8988T (cell line): ENCODE results near the gene POMZP3.
"Not testable (repeated sequence)": the region's sequence is repeated elsewhere in the genome, so short reads cannot be mapped to it uniquely, and the experiment has no call there.

Experiments used
- DNase-seq: peaks from one replicate; pipeline ENCODE4 v3.0.0; 2011

POMZP3 gene

GRCh38 chr7:76586585-76587315 lies 40.3 kb downstream of the POMZP3 start:
- DNase-seq = not testable (repeated sequence)

DNA sequence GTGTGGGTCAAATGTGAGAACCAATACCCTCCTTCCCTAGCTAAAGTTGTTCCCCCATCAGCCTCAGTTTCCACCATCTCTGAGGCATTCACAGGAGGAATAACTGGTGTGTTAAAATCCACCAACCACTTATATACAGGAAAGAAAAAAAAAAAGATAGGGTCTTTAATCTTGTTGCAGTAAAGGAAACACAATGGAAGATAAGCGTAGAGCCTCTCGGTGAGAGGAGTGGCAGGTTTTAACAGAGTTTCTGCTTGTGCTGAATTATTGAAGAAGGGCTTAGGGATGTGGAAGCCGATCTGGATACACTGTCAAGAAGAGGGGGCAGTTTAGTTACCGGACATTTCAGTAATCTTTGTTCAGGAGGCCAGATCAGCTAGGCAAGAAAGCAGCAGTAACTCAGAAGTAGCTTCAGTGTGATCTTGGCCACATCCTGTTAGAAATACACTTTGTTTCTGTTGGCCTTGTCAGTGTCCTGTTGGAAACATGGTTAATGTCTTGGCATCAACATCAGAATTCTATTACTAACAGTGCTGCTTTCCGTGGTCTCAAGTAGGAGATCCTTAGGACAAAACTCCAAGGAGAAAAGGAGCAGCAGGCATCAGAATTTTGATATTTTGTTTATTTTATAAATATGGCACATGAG lies 43.3 kb downstream of the POMZP3 start:
- not testable (repeated sequence) for DNase-seq

DNA sequence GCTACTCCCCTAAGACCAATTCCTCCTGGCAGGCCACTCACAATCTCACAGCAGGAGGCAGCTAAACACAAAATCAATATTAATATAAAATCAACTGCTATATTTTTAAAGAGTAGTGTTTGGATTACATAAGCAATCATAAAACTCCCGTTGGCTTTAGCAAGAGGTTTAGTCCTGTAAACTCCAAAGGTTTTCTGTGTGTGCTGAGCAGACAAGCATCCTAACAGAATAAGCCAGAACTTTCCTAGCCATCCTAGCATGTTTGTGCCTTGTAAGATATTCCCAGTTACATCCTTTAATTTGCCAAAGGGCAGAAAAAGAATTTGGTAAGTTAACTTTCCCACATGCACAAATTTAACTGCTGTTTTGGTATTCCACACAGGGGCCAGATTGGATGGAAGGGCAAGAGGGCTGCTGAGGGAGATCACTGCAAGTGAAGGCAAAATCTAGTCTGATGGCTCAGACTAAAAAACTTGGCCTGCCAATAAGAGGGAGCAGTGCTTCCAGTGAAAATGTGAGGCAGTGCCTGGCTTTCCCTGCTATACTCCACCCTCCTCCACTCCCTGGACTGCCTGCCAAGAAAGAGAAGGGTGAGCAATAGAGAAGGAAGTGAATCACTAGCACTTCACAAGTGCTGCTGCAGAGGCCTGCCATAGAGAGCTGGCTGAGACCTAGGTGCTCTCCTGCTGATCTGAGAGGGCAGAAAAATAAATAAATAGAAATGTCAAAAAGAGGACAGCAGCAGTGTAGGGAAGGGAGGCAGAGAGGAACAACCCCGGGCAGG lies 44.0 kb downstream of the POMZP3 start:
- DNase-seq = not testable (repeated sequence)

GRCh38 chr7:76575919-76576655 lies 51.0 kb downstream of the POMZP3 start:
- DNase-seq = not testable (repeated sequence)

DNA sequence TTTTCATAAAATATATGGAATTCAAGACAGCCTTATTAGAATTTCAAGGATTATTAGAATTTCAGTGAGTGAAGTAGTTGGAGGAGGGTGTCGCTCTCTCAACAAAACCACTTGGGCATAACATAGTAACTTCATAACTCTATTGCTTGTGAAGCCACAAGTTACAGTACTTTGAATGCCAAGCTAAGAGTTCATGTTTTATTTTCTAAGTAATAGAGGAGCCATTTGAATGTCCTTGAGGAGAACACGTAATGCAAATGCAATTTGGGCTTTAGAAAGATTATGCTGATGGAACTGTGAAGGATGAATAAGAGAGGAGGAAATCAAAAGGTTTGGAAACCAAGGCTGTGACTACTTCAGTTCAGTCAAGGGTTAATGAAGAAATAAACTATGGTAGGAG lies 51.6 kb downstream of the POMZP3 start:
- DNase-seq = not testable (repeated sequence)

GRCh38 chr7:76572296-76572695 lies 54.8 kb downstream of the POMZP3 start:
- DNase-seq = not testable (repeated sequence)

- DNase-seq = not testable (repeated sequence)
These were observed 56.7 kb downstream of the POMZP3 start for GRCh38 chr7:76570324-76570775.

DNA sequence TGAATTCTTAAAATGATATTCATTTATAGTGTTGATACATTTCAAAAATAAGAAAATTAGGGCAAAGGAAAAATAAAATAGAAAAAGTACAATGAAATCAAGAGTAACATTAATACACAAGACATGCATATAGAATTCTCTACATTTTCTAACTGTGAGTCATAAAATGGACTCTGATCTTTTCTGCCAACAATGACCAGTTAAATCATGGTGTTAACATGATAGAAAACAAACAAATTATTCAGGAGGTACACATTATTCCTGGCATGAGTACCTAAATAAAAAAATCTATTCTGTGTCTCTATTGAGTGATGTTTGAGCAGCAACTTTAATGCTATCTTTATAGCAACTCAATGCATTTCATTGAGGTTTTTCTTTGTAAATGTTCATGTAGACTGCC lies 58.3 kb downstream of the POMZP3 start:
- DNase-seq = not testable (repeated sequence)

DNA sequence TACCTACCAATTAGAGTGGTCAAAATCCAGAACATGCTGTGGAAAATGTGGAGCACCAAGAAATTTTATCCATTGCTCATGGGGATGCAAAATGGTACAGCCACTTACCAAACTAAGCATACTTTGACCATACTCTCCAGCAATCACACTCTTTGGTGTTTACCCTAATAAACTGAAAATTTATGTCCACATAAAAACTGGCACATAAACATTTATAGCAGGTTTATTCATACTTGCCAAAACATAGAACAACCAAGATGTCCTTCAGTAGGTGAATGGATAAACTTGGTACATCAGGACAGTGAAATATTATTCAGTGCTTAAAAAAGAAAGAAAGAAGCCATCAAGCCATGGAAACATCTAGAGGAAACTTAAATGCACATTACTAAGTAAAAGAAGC lies 59.3 kb downstream of the POMZP3 start:
- DNase-seq = not testable (repeated sequence)

DNA sequence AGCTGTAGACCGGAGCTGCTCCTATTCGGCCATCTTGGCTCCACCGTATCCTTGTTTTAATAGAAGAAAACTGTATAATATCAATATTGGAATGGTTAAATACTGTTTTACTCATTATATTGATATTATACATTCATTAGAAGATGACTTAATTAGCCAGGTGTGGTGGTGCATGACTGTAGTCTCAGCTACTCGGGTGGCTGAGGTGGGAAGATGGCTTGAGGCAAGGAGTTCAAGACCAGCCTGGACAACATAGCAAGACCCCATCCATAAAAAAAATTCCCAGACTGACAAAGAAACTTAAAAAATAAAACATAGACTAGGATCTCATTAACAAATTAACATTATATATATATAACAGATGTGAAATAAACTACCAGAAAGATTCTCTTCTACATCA lies 59.8 kb downstream of the POMZP3 start:
- DNase-seq = not testable (repeated sequence)

GRCh38 chr7:76565001-76565400 lies 62.1 kb downstream of the POMZP3 start:
- DNase-seq = not testable (repeated sequence)

GRCh38 chr7:76561342-76561741 lies 65.7 kb downstream of the POMZP3 start:
- DNase-seq = not testable (repeated sequence)

DNA sequence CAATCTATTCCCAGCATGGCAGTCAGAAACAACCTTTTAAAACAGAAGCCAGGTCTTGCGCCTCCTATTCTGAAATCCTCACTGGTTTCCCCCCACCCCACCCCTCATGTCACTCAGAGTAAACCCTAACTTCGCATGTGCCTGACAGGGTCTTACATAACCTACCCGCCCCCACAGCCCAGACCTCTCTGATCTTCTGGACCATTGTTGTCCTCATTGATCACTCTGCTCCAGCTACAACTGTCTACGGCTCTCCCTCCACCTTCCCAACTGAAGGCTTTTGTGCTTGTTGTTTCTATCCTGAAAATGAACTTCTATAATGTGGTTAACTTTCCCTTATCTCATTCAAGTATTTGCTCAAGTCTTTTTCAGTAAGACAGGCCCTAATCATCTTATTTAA lies 66.9 kb downstream of the POMZP3 start:
- not testable (repeated sequence) for DNase-seq
